GM10266 (cell line): Measurements from ENCODE around the gene SPOCK1.

Experiments
- DNase-seq: peaks from one replicate; pipeline ENCODE4 v3.0.0; 2012; ENCODE audit errors: extremely low spot score
- TF ChIP-seq, protein P1 (sequence below): IDR thresholded peaks from 2 replicates; pipeline ENCODE4 v1.5.1; 2012; ENCODE audit warnings: mild to moderate bottlenecking, low read depth; ENCODE audit not compliant: control insufficient read depth, insufficient read depth; ENCODE audit errors: missing control alignments

SPOCK1 gene

DNA sequence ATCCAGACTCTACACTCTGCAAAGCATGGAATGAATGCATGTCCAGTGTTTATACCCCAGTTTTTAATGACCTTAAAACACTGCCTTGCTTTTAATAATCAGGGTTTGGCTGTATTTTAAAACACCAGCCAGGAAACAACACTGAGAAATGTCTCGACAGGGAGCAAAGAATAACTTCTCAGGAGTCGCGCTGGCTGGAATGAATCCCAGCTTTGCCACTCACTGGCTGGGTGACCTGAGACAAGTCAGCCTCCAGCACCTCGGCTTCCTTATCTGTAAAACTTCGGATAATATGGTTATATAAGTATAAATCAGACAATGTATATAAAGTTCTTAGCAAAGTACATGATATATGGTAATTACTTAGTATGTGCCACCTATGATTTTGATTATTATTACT lies 505.0 kb downstream of the SPOCK1 start:
- TF ChIP-seq, protein P1, sequence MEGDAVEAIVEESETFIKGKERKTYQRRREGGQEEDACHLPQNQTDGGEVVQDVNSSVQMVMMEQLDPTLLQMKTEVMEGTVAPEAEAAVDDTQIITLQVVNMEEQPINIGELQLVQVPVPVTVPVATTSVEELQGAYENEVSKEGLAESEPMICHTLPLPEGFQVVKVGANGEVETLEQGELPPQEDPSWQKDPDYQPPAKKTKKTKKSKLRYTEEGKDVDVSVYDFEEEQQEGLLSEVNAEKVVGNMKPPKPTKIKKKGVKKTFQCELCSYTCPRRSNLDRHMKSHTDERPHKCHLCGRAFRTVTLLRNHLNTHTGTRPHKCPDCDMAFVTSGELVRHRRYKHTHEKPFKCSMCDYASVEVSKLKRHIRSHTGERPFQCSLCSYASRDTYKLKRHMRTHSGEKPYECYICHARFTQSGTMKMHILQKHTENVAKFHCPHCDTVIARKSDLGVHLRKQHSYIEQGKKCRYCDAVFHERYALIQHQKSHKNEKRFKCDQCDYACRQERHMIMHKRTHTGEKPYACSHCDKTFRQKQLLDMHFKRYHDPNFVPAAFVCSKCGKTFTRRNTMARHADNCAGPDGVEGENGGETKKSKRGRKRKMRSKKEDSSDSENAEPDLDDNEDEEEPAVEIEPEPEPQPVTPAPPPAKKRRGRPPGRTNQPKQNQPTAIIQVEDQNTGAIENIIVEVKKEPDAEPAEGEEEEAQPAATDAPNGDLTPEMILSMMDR = no peak

DNA sequence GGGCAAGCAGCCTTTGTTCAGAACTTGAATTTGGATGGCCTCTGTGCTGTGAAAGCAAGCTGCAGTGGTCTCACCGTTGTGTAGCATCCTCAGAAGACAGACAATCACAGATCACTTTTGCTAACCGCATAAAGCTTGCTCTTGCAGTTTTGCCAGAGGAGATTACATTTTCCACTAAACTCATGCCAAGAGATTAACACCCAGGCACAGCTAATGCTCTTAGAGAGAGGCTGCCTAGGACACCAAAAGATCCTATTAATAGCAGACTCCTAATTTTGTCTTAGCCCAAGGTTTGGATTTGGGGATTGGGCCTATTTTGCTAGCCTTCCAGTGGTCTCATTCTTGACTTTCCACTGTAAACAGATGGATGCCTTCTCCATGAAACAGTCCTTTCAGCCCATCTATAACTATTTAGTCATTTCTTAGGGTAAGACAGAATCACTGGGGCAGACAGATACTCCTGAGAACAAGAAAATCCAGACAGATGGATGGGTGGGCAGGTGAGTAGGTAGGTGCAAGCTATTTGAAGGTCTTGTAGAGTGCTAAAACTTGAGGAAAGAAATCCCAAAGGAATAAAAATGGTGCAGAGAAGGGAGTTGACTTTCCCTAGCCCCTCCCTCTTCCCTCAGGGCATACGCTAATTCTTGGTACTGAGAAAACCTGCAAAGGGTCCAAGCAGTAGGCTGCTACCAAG lies 506.2 kb downstream of the SPOCK1 start:
- TF ChIP-seq, protein P1 = no peak
- DNase-seq = no peak

More for the DNA sequence above, 505.0 kb downstream of the SPOCK1 start:
- no peak for DNase-seq

DNA sequence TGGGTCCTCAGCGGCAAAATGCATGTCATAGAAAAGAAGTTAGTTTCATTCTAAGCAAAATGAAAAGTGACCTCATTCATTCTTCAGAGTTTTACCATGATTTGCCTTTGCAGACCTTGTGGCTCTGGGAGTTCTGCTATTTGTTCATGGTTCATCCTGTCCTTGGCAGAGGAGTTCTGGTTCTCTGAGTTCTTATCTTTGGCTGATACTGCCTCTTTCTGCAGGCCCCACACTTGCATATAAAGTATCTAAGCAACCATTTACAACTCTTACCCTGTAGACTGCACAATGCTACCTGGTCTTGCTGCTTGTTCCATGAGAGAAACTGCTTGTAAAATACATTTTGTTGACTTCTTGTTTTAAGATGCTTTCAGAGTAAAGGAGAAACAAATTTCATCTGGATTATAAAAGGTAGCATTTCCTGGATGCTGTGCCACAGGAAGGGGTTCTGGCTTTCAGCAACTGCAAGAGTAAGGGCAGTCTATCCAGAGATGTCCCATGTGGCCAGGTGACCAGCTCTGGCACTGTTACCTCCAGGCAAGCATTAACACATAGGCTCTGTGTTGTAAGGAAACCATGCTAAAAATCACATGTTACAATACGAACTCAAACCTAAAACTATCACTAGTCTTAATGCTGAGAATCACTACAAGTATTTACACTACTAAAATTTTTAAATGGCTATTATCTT lies 513.2 kb downstream of the SPOCK1 start:
- DNase-seq = no peak
- TF ChIP-seq, protein P1 = no peak

DNA sequence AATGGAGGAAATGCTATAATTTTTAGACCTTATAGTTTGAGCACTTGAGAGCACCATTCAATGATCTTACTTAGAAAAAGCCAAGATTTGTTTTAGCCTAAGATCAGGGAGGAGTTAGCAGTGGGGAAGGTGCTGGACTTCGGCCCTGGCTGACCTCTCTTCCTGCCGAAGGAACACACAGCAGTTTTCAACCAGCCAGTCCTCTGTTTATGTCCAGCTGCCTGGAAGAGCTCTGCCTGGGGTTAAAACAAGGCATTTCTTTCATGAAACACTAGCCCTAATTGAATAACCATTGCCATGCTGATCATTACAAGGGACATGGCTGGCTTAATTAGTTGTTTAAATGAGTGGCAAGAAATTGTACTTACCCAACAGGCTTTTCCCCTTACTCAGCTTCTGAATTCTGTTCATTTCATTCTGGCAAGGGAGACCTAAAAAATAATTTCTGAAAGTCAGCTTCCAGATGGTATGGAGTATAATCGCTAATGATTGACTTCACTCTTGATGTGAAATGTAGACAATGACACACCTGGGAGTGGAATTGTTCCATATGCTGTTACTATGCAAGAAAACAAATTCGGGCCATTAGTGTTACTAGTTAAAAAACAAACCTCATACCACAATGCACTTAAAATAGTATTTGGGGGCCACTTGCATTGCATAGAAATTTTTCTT lies 514.2 kb downstream of the SPOCK1 start:
- DNase-seq = no peak
- TF ChIP-seq, protein P1 = no peak

DNA sequence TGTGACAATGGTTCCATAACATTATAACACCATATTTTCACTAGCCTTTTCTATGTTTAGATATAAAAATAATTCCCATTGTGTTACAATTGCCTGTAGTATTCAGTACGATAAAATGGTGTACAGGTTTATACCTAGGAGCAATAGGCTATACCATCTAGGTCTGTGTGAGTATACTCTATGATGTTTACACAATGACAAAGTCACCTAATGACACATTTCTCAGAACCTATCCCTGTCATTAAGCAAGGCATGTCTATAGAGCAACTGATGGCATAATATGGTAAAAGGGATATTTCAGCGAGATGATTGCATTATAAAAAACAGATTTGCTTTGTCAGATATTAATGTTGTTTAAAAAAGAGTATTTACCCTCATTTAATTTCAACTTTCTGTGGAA lies 517.2 kb downstream of the SPOCK1 start:
- TF ChIP-seq, protein P1 = no peak
- DNase-seq = no peak

DNA sequence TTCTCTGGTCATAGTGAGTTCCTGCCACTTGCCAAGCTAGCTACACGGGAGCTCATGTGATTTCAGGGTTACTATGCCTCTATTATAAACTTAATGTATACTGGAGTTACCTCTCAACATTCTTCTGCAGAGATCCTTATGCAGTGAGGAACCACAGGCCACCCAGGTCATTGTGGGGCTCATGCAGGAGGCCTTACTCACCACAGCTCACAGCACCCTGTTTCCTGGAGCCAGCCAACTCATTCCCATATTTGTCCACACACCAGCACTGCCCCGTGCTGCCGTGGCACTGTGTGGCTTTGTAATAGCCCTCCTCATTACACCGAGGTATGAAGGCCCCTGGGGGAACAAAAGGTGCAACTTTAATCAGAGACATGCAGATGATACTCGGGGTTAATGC lies 520.0 kb downstream of the SPOCK1 start:
- TF ChIP-seq, protein P1 = no peak
- DNase-seq = no peak
